WTC11 (cell line): ENCODE data around the gene ALG1L2.
"Not testable (repeated sequence)": the region's sequence is repeated elsewhere in the genome, so short reads cannot be mapped to it uniquely, and the experiment has no call there.

Experiments used
- ATF3 ChIP-seq: sonication (generic); formaldehyde crosslinking; conservative IDR thresholded peaks from 2 replicates; pipeline ENCODE4 v1.8.1; 2022; ENCODE audit warnings: mild to moderate bottlenecking, missing genetic modification reagents
- CTCF ChIP-seq: fragments of 200-600 bp; IDR thresholded peaks from 2 replicates; pipeline ENCODE4 v1.8.0; 2022; ENCODE audit warnings: antibody characterized with exemption
- E2F1 ChIP-seq: sonication (generic); formaldehyde crosslinking; IDR thresholded peaks from 2 replicates; pipeline ENCODE4 v1.8.0; 2022; ENCODE audit warnings: mild to moderate bottlenecking, missing genetic modification reagents
- GABPB1 ChIP-seq: sonication (generic); formaldehyde crosslinking; IDR thresholded peaks from 2 replicates; pipeline ENCODE4 v1.8.1; 2023; ENCODE audit warnings: mild to moderate bottlenecking, missing genetic modification reagents
- MAX ChIP-seq: sonication (generic); formaldehyde crosslinking; IDR thresholded peaks from 2 replicates; pipeline ENCODE4 v1.8.0; 2022; ENCODE audit warnings: mild to moderate bottlenecking, missing genetic modification reagents
- NFYB ChIP-seq: sonication (generic); formaldehyde crosslinking; conservative IDR thresholded peaks from 2 replicates; pipeline ENCODE4 v1.8.0; 2022; ENCODE audit warnings: low read depth, missing genetic modification reagents
- NR1H2 ChIP-seq: sonication (generic); formaldehyde crosslinking; IDR thresholded peaks from 2 replicates; pipeline ENCODE4 v1.9.0; 2021; ENCODE audit warnings: mild to moderate bottlenecking, moderate library complexity, missing genetic modification reagents
- NR2C2 ChIP-seq: sonication (generic); formaldehyde crosslinking; IDR thresholded peaks from 2 replicates; pipeline ENCODE4 v1.8.0; 2022; ENCODE audit warnings: mild to moderate bottlenecking, missing genetic modification reagents
- NR3C1 ChIP-seq: sonication (generic); formaldehyde crosslinking; conservative IDR thresholded peaks from 2 replicates; pipeline ENCODE4 v1.8.1; 2023; ENCODE audit warnings: low read depth, mild to moderate bottlenecking, missing genetic modification reagents
- SMAD3 ChIP-seq: sonication (generic); formaldehyde crosslinking; IDR thresholded peaks from 2 replicates; pipeline ENCODE4 v1.8.0; 2022; ENCODE audit warnings: missing genetic modification reagents, mild to moderate bottlenecking, borderline replicate concordance
- ZBTB21 ChIP-seq: sonication (generic); formaldehyde crosslinking; IDR thresholded peaks from 2 replicates; pipeline ENCODE4 v1.8.1; 2023; ENCODE audit warnings: mild to moderate bottlenecking, missing genetic modification reagents, borderline replicate concordance
- ZNF396 ChIP-seq: fragments of 250-450 bp; sonication (Bioruptor Pico); IDR thresholded peaks from 2 replicates; pipeline ENCODE4 v1.8.0; 2021; ENCODE audit warnings: mild to moderate bottlenecking, moderate library complexity, borderline replicate concordance
- ZNF512 ChIP-seq: sonication (generic); formaldehyde crosslinking; IDR thresholded peaks from 2 replicates; pipeline ENCODE4 v1.8.1; 2022; ENCODE audit warnings: missing genetic modification reagents, borderline replicate concordance
- TF ChIP-seq, protein P1 (sequence below): fragments of 250-450 bp; sonication (Bioruptor Pico); IDR thresholded peaks from 2 replicates; pipeline ENCODE4 v2.1.2; 2022; ENCODE audit warnings: mild to moderate bottlenecking, moderate library complexity

- not testable (repeated sequence) for TF ChIP-seq CTCF; SMAD3 (CRISPR knock-in tag); NR1H2; ZNF512 (CRISPR knock-in tag); ZBTB21 (CRISPR knock-in tag); NR2C2; E2F1 (CRISPR knock-in tag); GABPB1; ZNF396 (CRISPR knock-in tag); NR3C1; NFYB (CRISPR knock-in tag); ATF3 (CRISPR knock-in tag); MAX
- TF ChIP-seq, protein P1, sequence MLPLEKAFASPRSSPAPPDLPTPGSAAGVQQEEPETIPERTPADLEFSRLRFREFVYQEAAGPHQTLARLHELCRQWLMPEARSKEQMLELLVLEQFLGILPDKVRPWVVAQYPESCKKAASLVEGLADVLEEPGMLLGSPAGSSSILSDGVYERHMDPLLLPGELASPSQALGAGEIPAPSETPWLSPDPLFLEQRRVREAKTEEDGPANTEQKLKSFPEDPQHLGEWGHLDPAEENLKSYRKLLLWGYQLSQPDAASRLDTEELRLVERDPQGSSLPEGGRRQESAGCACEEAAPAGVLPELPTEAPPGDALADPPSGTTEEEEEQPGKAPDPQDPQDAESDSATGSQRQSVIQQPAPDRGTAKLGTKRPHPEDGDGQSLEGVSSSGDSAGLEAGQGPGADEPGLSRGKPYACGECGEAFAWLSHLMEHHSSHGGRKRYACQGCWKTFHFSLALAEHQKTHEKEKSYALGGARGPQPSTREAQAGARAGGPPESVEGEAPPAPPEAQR (CRISPR knock-in tag), result not testable (repeated sequence)
Observed at GRCh38 chr3:130058716-130059115, 22.9 kb upstream of the ALG1L2 start.
